Esophagus muscularis mucosa (tissue), 4 donors: ENCODE measurements around the gene GSK3B. TPM values are rescaled to one million over a fixed set of nuclear protein-coding genes. Genes with fewer than 3 reads are reported as not detected.

Source experiments
- DNase-seq: peaks from one replicate; pipeline ENCODE4 v3.0.0-alpha.2; 2017; ENCODE audit errors: extremely low spot score
- H3K27ac ChIP-seq, 4 donors: fragments of 200-600 bp; sonication (generic); replicated peaks in 1 of 4; 1 replicate in 3 of 4; 2 replicates in 1 of 4; pipeline ENCODE4 v1.5.1; 2016 to 2019; ENCODE audit warnings: mild to moderate bottlenecking in 1 of 4
- H3K27me3 ChIP-seq, 4 donors: fragments of 200-600 bp; sonication (generic); one replicate each; pipeline versions ENCODE4 v1.5.1 to v1.6.0; 2016 to 2019
- H3K36me3 ChIP-seq, 4 donors: fragments of 200-600 bp; sonication (generic); one replicate each; pipeline ENCODE4 v1.5.1; 2016 to 2019
- H3K4me1 ChIP-seq, 4 donors: fragments of 200-600 bp; sonication (generic); one replicate each; pipeline ENCODE4 v1.5.1; 2016 to 2019
- H3K4me3 ChIP-seq, 4 donors: fragments of 200-600 bp; sonication (generic); 1 replicate in 2 of 4; 2 replicates in 2 of 4; pipeline ENCODE4 v1.5.1; 2016 to 2019; ENCODE audit warnings: mild to moderate bottlenecking in 4 of 4, moderate library complexity in 1 of 4
- H3K9me3 ChIP-seq, 4 donors: fragments of 200-600 bp; sonication (generic); 1 replicate in 3 of 4; 2 replicates in 1 of 4; pipeline ENCODE4 v1.5.1; 2016 to 2019
- EP300 ChIP-seq: sonication (generic); formaldehyde crosslinking; IDR thresholded peaks from one replicate; pipeline ENCODE4 v1.6.1; 2017; ENCODE audit warnings: antibody characterized with exemption
- POLR2A ChIP-seq: fragments of 450-650 bp; IDR thresholded peaks from one replicate; pipeline ENCODE4 v1.6.1; 2017; ENCODE audit warnings: antibody characterized with exemption, moderate library complexity, mild to moderate bottlenecking, low read depth
- POLR2AphosphoS5 ChIP-seq, 2 donors: sonication (generic); formaldehyde crosslinking; IDR thresholded peaks; one replicate each; pipeline ENCODE4 v1.6.1; 2017; ENCODE audit warnings: antibody characterized with exemption in 2 of 2
- WGBS: methylation state at CpG from one replicate; pipeline ENCODE4 v1.1.5; 2018; 5-methylcytosine and 5-hydroxymethylcytosine counted together
- intact Hi-C: fragments of 100-400 bp; cut with DNase I; formaldehyde crosslinking; loops from one replicate; pipeline ENCODE4 v1.15.1; 2023
- total RNA-seq, 4 donors: library from RNA; depleted of rRNA; stranded (reverse); fragments of >200 nt; gene quantifications; one replicate each; pipeline versions ENCODE4 v1.1.0 to v1.2.1, GENCODE V29; 2016
- TF ChIP-seq, protein P1 (sequence below), 3 experiments: fragments of 200-600 bp in 2 of 3; fragments of 450-650 bp in 1 of 3; sonication (generic) in 2 of 3; IDR thresholded peaks; one replicate each; pipeline ENCODE4 v1.5.1; 2017 to 2019; ENCODE audit warnings: antibody characterized with exemption in 3 of 3, mild to moderate bottlenecking in 2 of 3, moderate library complexity in 1 of 3

The GSK3B gene
- total RNA-seq, 4 donors from 2014 or later = 30.3 to 35.4 (median 31.3) TPM

DNA sequence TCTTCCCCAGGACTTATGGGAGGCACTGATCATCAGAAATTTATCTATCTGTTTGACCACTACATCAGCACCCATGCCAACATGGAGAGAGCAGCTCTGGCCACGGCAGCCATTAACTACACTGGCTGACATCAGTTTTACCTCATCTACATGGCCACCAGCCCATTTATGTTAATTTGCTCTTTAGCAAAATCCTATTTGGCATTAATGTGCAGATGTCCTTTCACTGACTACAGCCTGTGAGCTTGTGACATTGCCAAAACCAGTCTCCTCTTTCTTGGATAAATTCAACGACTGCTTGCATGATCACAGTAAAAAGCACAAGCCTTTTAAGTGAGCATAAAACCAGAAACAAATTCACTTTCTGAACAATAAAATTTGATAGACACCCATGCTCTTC lies 264.8 kb downstream of the GSK3B start:
- Histone ChIP-seq H3K27ac (no peak overlapping the region), H3K27me3 (no peaks in the 10 kb centered on the region), H3K9me3 (no peaks in the 10 kb centered on the region), H3K36me3 (peaks cover 0 to 19% (median 11%) of the 10 kb centered on the region in 4 donors), H3K4me3 (no peak overlapping the region), H3K4me1 (no peaks in the 10 kb centered on the region)
- no peak for DNase-seq
- WGBS = 57% methylated on average over 2 of the region's 2 CpGs
- TF ChIP-seq POLR2AphosphoS5 (IDR thresholded peaks at IDR 0.05) = no peak
- TF ChIP-seq POLR2A = no peak
- no peak for TF ChIP-seq EP300
- TF ChIP-seq, protein P1, sequence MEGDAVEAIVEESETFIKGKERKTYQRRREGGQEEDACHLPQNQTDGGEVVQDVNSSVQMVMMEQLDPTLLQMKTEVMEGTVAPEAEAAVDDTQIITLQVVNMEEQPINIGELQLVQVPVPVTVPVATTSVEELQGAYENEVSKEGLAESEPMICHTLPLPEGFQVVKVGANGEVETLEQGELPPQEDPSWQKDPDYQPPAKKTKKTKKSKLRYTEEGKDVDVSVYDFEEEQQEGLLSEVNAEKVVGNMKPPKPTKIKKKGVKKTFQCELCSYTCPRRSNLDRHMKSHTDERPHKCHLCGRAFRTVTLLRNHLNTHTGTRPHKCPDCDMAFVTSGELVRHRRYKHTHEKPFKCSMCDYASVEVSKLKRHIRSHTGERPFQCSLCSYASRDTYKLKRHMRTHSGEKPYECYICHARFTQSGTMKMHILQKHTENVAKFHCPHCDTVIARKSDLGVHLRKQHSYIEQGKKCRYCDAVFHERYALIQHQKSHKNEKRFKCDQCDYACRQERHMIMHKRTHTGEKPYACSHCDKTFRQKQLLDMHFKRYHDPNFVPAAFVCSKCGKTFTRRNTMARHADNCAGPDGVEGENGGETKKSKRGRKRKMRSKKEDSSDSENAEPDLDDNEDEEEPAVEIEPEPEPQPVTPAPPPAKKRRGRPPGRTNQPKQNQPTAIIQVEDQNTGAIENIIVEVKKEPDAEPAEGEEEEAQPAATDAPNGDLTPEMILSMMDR (IDR thresholded peaks at IDR 0.05) = no peak
- intact Hi-C loops = no loop called here

DNA sequence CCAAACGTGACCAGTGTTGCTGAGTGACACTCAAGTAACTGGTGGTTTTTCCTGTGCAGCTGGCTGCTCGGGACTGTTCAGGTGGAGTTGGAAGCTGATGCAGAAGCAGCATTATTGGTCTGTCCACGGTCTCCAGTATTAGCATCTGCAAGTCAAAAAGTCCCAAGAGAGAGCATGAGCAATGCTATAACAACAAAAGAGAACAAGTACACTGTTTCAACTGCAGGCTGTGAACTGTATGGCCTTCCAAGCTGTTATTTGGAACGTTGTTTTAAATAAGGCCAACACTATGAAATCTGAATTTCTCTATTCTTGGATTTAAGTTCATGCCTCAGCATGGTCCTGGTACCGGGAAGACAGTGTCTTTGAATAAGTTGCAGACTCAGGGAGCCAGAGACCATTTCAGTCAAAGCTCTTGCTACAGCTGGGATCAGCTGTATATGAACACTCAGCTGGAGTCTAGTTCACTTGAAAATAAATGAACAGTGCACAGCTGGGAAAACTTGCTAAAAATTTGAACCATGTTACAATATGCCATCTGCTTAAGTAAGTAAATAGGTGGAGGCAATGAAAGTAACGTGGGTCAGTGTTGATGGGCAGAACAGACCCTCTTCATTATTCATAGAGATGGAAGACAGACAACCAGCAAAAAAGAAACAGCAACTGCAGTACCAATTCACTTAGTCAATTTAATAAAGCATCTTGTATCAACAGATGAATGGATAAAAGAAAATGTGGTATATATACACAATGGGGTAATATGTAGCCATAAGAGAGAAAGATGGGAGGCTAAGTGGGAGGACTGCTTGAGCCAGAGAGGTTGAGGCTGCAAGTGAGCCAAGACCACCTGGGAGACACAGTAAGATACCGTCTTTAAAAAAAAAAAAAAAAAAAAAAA lies 267.3 kb downstream of the GSK3B start:
- no peaks in the 10 kb centered on the region for H3K4me1 ChIP-seq
- no peaks in the 10 kb centered on the region for H3K27me3 ChIP-seq
- no peak overlapping the region for H3K27ac ChIP-seq
- no peak for TF ChIP-seq EP300
- TF ChIP-seq POLR2AphosphoS5 (IDR thresholded peaks at IDR 0.05) = no peak
- no peak for TF ChIP-seq POLR2A
- TF ChIP-seq, protein P1 (IDR thresholded peaks at IDR 0.05) = no peak
- no peak for DNase-seq
- H3K9me3 ChIP-seq = no peaks in the 10 kb centered on the region
- 88% methylated on average over 7 of the region's 7 CpGs for WGBS
- H3K4me3 ChIP-seq = no peak overlapping the region
- intact Hi-C loops = no loop called here
- H3K36me3 ChIP-seq = peaks cover 0 to 22% (median 12%) of the 10 kb centered on the region in 4 donors

DNA sequence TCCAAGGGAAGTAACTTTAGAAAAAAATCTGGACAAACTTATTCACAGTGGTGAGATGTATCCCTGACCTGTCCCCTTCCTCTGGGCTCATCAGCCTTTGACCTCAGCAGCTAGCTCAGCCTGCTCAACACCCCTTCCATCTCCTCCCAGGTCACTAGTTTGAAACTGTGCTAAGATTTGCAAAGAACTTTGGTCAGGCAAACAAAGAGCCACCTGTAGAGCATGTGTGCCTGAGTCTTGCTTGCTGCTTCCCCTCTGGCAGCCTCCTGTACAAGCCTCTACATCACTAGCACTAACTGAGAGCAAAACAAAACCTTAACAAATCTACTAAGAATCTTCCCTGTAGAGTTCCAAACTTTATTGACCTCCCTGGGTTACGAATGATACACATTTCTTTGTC lies 268.4 kb downstream of the GSK3B start:
- Histone ChIP-seq H3K4me3 (no peak overlapping the region), H3K36me3 (peaks cover 0 to 22% (median 12%) of the 10 kb centered on the region in 4 donors), H3K27ac (no peak overlapping the region), H3K9me3 (no peaks in the 10 kb centered on the region), H3K27me3 (no peaks in the 10 kb centered on the region), H3K4me1 (no peaks in the 10 kb centered on the region)
- intact Hi-C loops = no loop called here
- no peak for DNase-seq
- 100% methylated on average over 1 of the region's 1 CpG for WGBS
- TF ChIP-seq, protein P1 (IDR thresholded peaks at IDR 0.05) = no peak
- no peak for TF ChIP-seq POLR2AphosphoS5 (IDR thresholded peaks at IDR 0.05)
- no peak for TF ChIP-seq EP300
- no peak for TF ChIP-seq POLR2A

DNA sequence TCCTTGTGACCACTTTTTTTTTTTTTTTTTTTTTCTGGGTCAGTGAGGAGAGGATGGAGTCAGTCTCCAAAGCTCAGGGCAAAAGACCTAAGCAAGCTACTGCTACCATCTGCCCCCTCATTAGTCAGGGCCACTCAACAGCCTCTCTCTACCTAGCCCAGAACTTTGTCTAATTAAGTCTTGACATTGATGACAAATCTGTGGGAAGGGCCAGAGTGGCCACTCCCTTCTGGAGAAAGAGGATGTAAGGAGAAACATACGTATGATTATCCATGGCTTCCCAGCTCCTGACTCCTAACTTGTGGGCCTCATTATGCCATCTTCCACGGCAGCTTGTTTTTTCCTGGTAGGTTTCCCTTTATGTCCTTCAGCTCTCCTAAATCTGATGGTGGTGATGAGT lies 274.4 kb downstream of the GSK3B start:
- no peaks in the 10 kb centered on the region for H3K4me1 ChIP-seq
- H3K27ac ChIP-seq = no peak overlapping the region
- intact Hi-C loops = no loop called here
- peaks cover 0 to 5% (median 2%) of the 10 kb centered on the region in 4 donors for H3K36me3 ChIP-seq
- TF ChIP-seq POLR2A (no peak), POLR2AphosphoS5 (IDR thresholded peaks at IDR 0.05) (no peak), EP300 (no peak)
- TF ChIP-seq, protein P1 (IDR thresholded peaks at IDR 0.05) = no peak
- WGBS = 68% methylated on average over 2 of the region's 2 CpGs
- no peak overlapping the region for H3K4me3 ChIP-seq
- no peaks in the 10 kb centered on the region for H3K9me3 ChIP-seq
- DNase-seq = no peak
- peaks cover 0 to 13% (median 0%) of the 10 kb centered on the region in 4 donors for H3K27me3 ChIP-seq
